ENCODE data around the gene AMPD2.
"Not testable (repeated sequence)": the region's sequence is repeated elsewhere in the genome, so short reads cannot be mapped to it uniquely, and the experiment has no call there.

The AMPD2 gene

GRCh38 chr1:109676683-109677381 is 57.2 kb downstream of the AMPD2 start:
- not testable (repeated sequence) for DNase-seq (ENCODE audit: low read depth in 3 of 3, low spot score in 1 of 3)

DNA sequence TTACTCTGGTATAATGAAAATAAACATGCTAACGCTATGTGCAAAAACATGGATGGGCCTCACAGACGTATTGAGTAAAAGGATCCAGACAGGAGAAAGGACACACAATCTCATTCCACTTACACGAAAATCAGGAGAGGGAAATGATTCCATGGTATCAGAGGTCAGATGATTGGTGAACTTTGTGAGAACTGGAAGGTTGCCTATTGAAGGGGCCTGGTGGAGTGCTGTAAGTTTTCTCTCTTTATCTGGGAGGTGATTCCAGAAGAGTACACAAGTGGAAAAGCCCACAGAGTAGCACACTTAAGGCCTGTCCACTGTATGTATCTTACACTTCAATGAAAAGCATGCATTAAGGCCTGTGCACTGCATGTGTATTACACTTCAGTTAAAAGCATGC is 57.8 kb downstream of the AMPD2 start:
- DNase-seq (ENCODE audit: low read depth in 3 of 3, low spot score in 1 of 3): no peak

- DNase-seq (ENCODE audit: low read depth in 3 of 3, low spot score in 1 of 3): not testable (repeated sequence)
These were observed 59.0 kb downstream of the AMPD2 start for GRCh38 chr1:109678637-109679036.
